Measurements from ENCODE around the gene KIRREL3.

GRCh38 chr11:127042445-127042844 is 41.9 kb upstream of the KIRREL3 start:
- TF ChIP-seq USF2 (IDR thresholded peaks at IDR 0.05; ENCODE audit: low read depth, low read length) (no peak), CTCF (conservative IDR thresholded peaks at IDR 0.05; ENCODE audit: low read depth, low read length) (no peak), SMC3 (IDR thresholded peaks at IDR 0.05; ENCODE audit: low read depth, low read length) (no peak), POLR2A (IDR thresholded peaks at IDR 0.05; ENCODE audit: low read depth, low read length) (no peak), RAD21 (IDR thresholded peaks at IDR 0.05; ENCODE audit: low read length) (no peak), RFX5 (IDR thresholded peaks at IDR 0.05; ENCODE audit: low read depth, low read length) (no peak), FOS (IDR thresholded peaks at IDR 0.05; ENCODE audit: low read depth, low read length) (no peak), MAZ (IDR thresholded peaks at IDR 0.05; ENCODE audit: borderline replicate concordance, low read depth, low read length) (no peak), CEBPB (IDR thresholded peaks at IDR 0.05; ENCODE audit: low read depth, low read length) (no peak)
- TF ChIP-seq, protein P1, sequence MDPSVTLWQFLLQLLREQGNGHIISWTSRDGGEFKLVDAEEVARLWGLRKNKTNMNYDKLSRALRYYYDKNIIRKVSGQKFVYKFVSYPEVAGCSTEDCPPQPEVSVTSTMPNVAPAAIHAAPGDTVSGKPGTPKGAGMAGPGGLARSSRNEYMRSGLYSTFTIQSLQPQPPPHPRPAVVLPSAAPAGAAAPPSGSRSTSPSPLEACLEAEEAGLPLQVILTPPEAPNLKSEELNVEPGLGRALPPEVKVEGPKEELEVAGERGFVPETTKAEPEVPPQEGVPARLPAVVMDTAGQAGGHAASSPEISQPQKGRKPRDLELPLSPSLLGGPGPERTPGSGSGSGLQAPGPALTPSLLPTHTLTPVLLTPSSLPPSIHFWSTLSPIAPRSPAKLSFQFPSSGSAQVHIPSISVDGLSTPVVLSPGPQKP (IDR thresholded peaks at IDR 0.05; ENCODE audit: borderline replicate concordance, low read depth, low read length), result no peak

All from IMR-90 (cell line).